GM23248 (cell line): Measurements from ENCODE around the gene PNISR.

ENCODE experiments used
- EZH2 ChIP-seq: fragments of 200-600 bp; sonication (generic); IDR thresholded peaks from 2 replicates; pipeline ENCODE4 v1.6.1; 2018; ENCODE audit warnings: antibody characterized with exemption, mild to moderate bottlenecking; ENCODE audit not compliant: insufficient read depth, poor library complexity, severe bottlenecking
- EZH2phosphoT487 ChIP-seq: fragments of 200-600 bp; sonication (generic); IDR thresholded peaks from 2 replicates; pipeline ENCODE4 v1.6.1; 2018; ENCODE audit warnings: antibody characterized with exemption, moderate library complexity, mild to moderate bottlenecking, low read depth; ENCODE audit not compliant: insufficient read depth

GRCh38 chr6:99427988-99428387 is 2.9 kb upstream of the PNISR start:
- TF ChIP-seq EZH2 (no peak), EZH2phosphoT487 (no peak)
